PC-9 (cell line): Measurements from ENCODE around the gene PNMA6F.

Experiments
- EZH2 ChIP-seq: fragments of 200-600 bp; sonication (generic); IDR thresholded peaks from 2 replicates; pipeline ENCODE4 v1.8.0; 2017; ENCODE audit warnings: antibody characterized with exemption, low read depth
- TF ChIP-seq, protein P1 (sequence below): fragments of 200-600 bp; sonication (generic); conservative IDR thresholded peaks from 2 replicates; pipeline ENCODE4 v1.6.1; 2017; ENCODE audit warnings: mixed run types, antibody characterized with exemption, mild to moderate bottlenecking, moderate library complexity

DNA sequence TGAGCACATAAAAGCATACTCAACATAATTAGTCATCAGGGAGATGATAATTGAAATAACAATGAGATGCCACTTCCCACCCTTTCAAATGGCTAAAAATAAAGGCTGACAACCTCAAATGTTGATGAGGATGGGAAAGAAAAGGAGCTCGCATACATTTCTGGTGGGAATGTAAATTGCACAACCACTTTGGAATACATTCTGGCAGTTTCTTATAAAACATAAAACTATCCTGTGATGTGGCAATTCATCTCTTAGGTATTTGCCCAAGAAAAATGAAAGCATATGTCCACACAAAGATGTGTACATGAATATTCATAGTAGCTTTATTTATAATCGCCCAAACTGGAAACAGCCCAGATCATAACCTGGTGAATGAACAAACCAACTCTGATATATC lies 11.7 kb upstream of the PNMA6F start:
- TF ChIP-seq, protein P1, sequence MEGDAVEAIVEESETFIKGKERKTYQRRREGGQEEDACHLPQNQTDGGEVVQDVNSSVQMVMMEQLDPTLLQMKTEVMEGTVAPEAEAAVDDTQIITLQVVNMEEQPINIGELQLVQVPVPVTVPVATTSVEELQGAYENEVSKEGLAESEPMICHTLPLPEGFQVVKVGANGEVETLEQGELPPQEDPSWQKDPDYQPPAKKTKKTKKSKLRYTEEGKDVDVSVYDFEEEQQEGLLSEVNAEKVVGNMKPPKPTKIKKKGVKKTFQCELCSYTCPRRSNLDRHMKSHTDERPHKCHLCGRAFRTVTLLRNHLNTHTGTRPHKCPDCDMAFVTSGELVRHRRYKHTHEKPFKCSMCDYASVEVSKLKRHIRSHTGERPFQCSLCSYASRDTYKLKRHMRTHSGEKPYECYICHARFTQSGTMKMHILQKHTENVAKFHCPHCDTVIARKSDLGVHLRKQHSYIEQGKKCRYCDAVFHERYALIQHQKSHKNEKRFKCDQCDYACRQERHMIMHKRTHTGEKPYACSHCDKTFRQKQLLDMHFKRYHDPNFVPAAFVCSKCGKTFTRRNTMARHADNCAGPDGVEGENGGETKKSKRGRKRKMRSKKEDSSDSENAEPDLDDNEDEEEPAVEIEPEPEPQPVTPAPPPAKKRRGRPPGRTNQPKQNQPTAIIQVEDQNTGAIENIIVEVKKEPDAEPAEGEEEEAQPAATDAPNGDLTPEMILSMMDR = no peak
- no peak for TF ChIP-seq EZH2
